Natural killer cell (primary cell): ENCODE data around the gene EFCAB9. TPM values are rescaled to one million over a fixed set of nuclear protein-coding genes. Genes with fewer than 3 reads are reported as not detected.
"Not testable (repeated sequence)": the region's sequence is repeated elsewhere in the genome, so short reads cannot be mapped to it uniquely, and the experiment has no call there.

ENCODE experiments used
- ATAC-seq, 3 donors: fragments of 150-1000 bp in 2 of 3; fragments of 200-7000 bp in 1 of 3; cut with Tn5 transposase; 1 replicate in 1 of 3; 2 replicates in 2 of 3; pipeline ENCODE4 v1.10.0; 2021; ENCODE audit warnings: mild to moderate bottlenecking in 2 of 3, moderate library complexity in 2 of 3
- DNase-seq, 2 donors: peaks; one replicate each; pipeline versions ENCODE4 v3.0.0 to v3.0.0-alpha.2; 2013 to 2021; ENCODE audit warnings: mixed read lengths in 1 of 2
- H3K27ac ChIP-seq: one replicate; pipeline ENCODE4 v1.5.1; 2013; ENCODE audit warnings: mild to moderate bottlenecking, low read length
- H3K27me3 ChIP-seq: one replicate; pipeline ENCODE4 v1.6.1; 2013; ENCODE audit warnings: low read length; ENCODE audit not compliant: control insufficient read depth, insufficient read depth
- H3K36me3 ChIP-seq: one replicate; pipeline ENCODE4 v1.6.1; 2013; ENCODE audit warnings: low read length; ENCODE audit not compliant: control insufficient read depth, insufficient read depth
- H3K4me1 ChIP-seq: one replicate; pipeline ENCODE4 v1.6.1; 2013; ENCODE audit warnings: low read length; ENCODE audit not compliant: control insufficient read depth, insufficient read depth
- H3K4me3 ChIP-seq: one replicate; pipeline ENCODE4 v1.5.1; 2013; ENCODE audit warnings: low read length
- H3K9me3 ChIP-seq: one replicate; pipeline ENCODE4 v1.6.1; 2013; ENCODE audit warnings: low read length; ENCODE audit not compliant: control insufficient read depth, insufficient read depth
- H3K27ac Mint-ChIP-seq, 2 donors: one replicate each; pipeline ENCODE4 v1.8.0; 2022; ENCODE audit warnings: mild to moderate bottlenecking in 2 of 2, mixed read lengths in 2 of 2, moderate library complexity in 1 of 2
- H3K27me3 Mint-ChIP-seq, 2 donors: one replicate each; pipeline ENCODE4 v1.8.0; 2022; ENCODE audit warnings: low read depth in 2 of 2, mixed read lengths in 2 of 2
- H3K36me3 Mint-ChIP-seq: one replicate; pipeline ENCODE4 v1.8.0; 2022; ENCODE audit warnings: mixed read lengths
- H3K4me1 Mint-ChIP-seq, 2 donors: one replicate each; pipeline ENCODE4 v1.8.0; 2022; ENCODE audit warnings: mixed read lengths in 2 of 2
- H3K4me3 Mint-ChIP-seq: one replicate; pipeline ENCODE4 v1.8.0; 2022; ENCODE audit warnings: mild to moderate bottlenecking, moderate library complexity, mixed read lengths
- H3K9me3 Mint-ChIP-seq, 2 donors: one replicate each; pipeline ENCODE4 v1.8.0; 2022; ENCODE audit warnings: mixed read lengths in 2 of 2
- CTCF ChIP-seq: fragments of 200-600 bp; IDR thresholded peaks from one replicate; pipeline ENCODE4 v1.8.0; 2022; ENCODE audit warnings: antibody characterized with exemption
- WGBS: methylation state at CpG from one replicate; pipeline ENCODE4 v1.1.7; 2013; ENCODE audit warnings: missing lambda C conversion rate; ENCODE audit not compliant: insufficient coverage; 5-methylcytosine and 5-hydroxymethylcytosine counted together
- intact Hi-C: fragments of 100-400 bp; cut with micrococcal nuclease; formaldehyde crosslinking; loops from one replicate; pipeline ENCODE4 v1.14.2; 2022
- total RNA-seq, 4 donors: library from RNA; stranded (reverse); fragments of 120-200 nt in 1 of 4; gene quantifications; one replicate each; pipeline versions ENCODE4 v1.2.3 to v1.2.4, GENCODE V29; 2013 to 2022

EFCAB9 gene
- total RNA-seq, 3 donors from 2014 or later (not counting 1 experiment from before 2014, with no cell fraction given) = not detected

GRCh38 chr5:172188893-172189692, 4.9 kb upstream of the EFCAB9 start:
- no peaks in the 10 kb centered on the region for H3K36me3 Mint-ChIP-seq
- H3K4me1 ChIP-seq = peaks cover 22% of the 10 kb centered on the region
- no peaks in the 10 kb centered on the region for H3K27me3 Mint-ChIP-seq
- H3K27me3 ChIP-seq = no peaks in the 10 kb centered on the region
- no peak overlapping the region for H3K4me3 ChIP-seq
- no peak for ATAC-seq
- peaks cover 34% of the 10 kb centered on the region in 2 donors for H3K4me1 Mint-ChIP-seq
- peak; percentile 11 for TF ChIP-seq CTCF
- H3K27ac Mint-ChIP-seq = peak overlapping the region; percentile 97 to 98
- no peak for DNase-seq
- no peaks in the 10 kb centered on the region for H3K9me3 Mint-ChIP-seq
- peaks cover 5% of the 10 kb centered on the region for H3K36me3 ChIP-seq
- WGBS = 64% methylated on average over 28 of the region's 30 CpGs
- intact Hi-C loops = loop anchor here (1.0 to 10.0 kb wide), 5 partner anchors 76 to 182 kb away; partner anchors contain the start of genes FBXW11 and UBTD2
- peak overlapping the region; percentile 89 for H3K4me3 Mint-ChIP-seq
- H3K9me3 ChIP-seq = no peaks in the 10 kb centered on the region
- no peak overlapping the region for H3K27ac ChIP-seq

- WGBS = 100% methylated on average over 2 of the region's 3 CpGs
- ATAC-seq (no peak), DNase-seq (no peak)
- no peak overlapping the region for H3K4me3 Mint-ChIP-seq
- Histone ChIP-seq H3K36me3 (peaks cover 1% of the 10 kb centered on the region), H3K9me3 (no peaks in the 10 kb centered on the region), H3K4me1 (peaks cover 15% of the 10 kb centered on the region), H3K27me3 (no peaks in the 10 kb centered on the region), H3K4me3 (no peak overlapping the region), H3K27ac (no peak overlapping the region)
- no peaks in the 10 kb centered on the region for H3K9me3 Mint-ChIP-seq
- H3K36me3 Mint-ChIP-seq = no peaks in the 10 kb centered on the region
- no peak overlapping the region for H3K27ac Mint-ChIP-seq
- H3K27me3 Mint-ChIP-seq = no peaks in the 10 kb centered on the region
- intact Hi-C loops = loop anchor here (2.0 to 10.0 kb wide), 3 partner anchors 95 to 182 kb away; partner anchors contain the start of genes FBXW11 and UBTD2
- TF ChIP-seq CTCF = no peak
- peaks cover 27% of the 10 kb centered on the region in 2 donors for H3K4me1 Mint-ChIP-seq
These were observed 4.2 kb upstream of the EFCAB9 start for GRCh38 chr5:172189693-172190296.

GRCh38 chr5:172194985-172195774, 1.2 kb downstream of the EFCAB9 start:
- intact Hi-C loops = no loop called here
- WGBS = 93% methylated on average over 6 of the region's 6 CpGs
- Histone ChIP-seq H3K36me3 (no peaks in the 10 kb centered on the region), H3K4me3 (no peak overlapping the region), H3K27me3 (no peaks in the 10 kb centered on the region), H3K4me1 (no peaks in the 10 kb centered on the region), H3K27ac (no peak overlapping the region), H3K9me3 (no peaks in the 10 kb centered on the region)
- ATAC-seq (no peak), DNase-seq (no peak)
- Mint-ChIP-seq H3K4me1 (no peaks in the 10 kb centered on the region), H3K27me3 (peaks cover 0 to 7% of the 10 kb centered on the region in 2 donors), H3K9me3 (no peaks in the 10 kb centered on the region), H3K4me3 (no peak overlapping the region), H3K36me3 (no peaks in the 10 kb centered on the region), H3K27ac (no peak overlapping the region)
- no peak for TF ChIP-seq CTCF

- H3K4me3 Mint-ChIP-seq, ATAC-seq, H3K27ac ChIP-seq, H3K4me1 ChIP-seq, H3K4me3 ChIP-seq, H3K27me3 Mint-ChIP-seq, H3K36me3 ChIP-seq, H3K27me3 ChIP-seq, H3K27ac Mint-ChIP-seq, intact Hi-C loops, H3K4me1 Mint-ChIP-seq, H3K9me3 Mint-ChIP-seq, DNase-seq, H3K9me3 ChIP-seq, H3K36me3 Mint-ChIP-seq: not testable (repeated sequence)
- WGBS = 76% methylated on average over 4 of the region's 4 CpGs
These were observed 3.8 kb downstream of the EFCAB9 start for GRCh38 chr5:172197775-172198174.
